ENCODE measurements around the gene SCP2D1. TPM values are rescaled to one million over a fixed set of nuclear protein-coding genes. Genes with fewer than 3 reads are reported as not detected.

The SCP2D1 gene
- total RNA-seq, 2 donors from 2014 or later = not detected

GRCh38 chr20:18855882-18856281 is 42.3 kb downstream of the SCP2D1 start:
- DNase-seq (ENCODE audit: low spot score) = no peak
- intact Hi-C loops (cut with DNase I) = no loop called here

- intact Hi-C loops (cut with DNase I) = no loop called here
- no peak for DNase-seq (ENCODE audit: low spot score)
These were observed 43.3 kb downstream of the SCP2D1 start for GRCh38 chr20:18856873-18857272.

- no peak for DNase-seq (ENCODE audit: low spot score)
- intact Hi-C loops (cut with DNase I) = loop anchor here in 1 of 2 donors (2.0 kb wide), 1 partner anchor 65 kb away; no protein-coding TSS in a partner anchor
These were observed 44.1 kb downstream of the SCP2D1 start for GRCh38 chr20:18857640-18858039.

GRCh38 chr20:18858816-18859215 is 45.2 kb downstream of the SCP2D1 start:
- intact Hi-C loops (cut with DNase I) = loop anchor here in 1 of 2 donors (2.0 kb wide), 1 partner anchor 64 kb away; no protein-coding TSS in a partner anchor
- no peak for DNase-seq (ENCODE audit: low spot score)

Other genes with a start within 250 kb of the SCP2D1 start
- 10 to 100 TPM; 52.9 to 55.4 TPM for gene SMIM26, start 246.4 kb upstream of the SCP2D1 start, total RNA-seq
- 10 to 100 TPM; 21.5 to 23.6 TPM for gene DTD1, start 225.7 kb upstream of the SCP2D1 start, total RNA-seq

Measured in posterior vena cava (tissue), 2 donors.